Epidermal melanocyte (primary cell): Measurements from ENCODE around the gene TMEM217.

Experiments used
- DNase-seq: peaks from one replicate; pipeline ENCODE4 v3.0.0; 2011; ENCODE audit warnings: low spot score; ENCODE audit not compliant: insufficient read length

TMEM217 gene

GRCh38 chr6:37280162-37280887 is 22.4 kb upstream of the TMEM217 start:
- no peak for DNase-seq

DNA sequence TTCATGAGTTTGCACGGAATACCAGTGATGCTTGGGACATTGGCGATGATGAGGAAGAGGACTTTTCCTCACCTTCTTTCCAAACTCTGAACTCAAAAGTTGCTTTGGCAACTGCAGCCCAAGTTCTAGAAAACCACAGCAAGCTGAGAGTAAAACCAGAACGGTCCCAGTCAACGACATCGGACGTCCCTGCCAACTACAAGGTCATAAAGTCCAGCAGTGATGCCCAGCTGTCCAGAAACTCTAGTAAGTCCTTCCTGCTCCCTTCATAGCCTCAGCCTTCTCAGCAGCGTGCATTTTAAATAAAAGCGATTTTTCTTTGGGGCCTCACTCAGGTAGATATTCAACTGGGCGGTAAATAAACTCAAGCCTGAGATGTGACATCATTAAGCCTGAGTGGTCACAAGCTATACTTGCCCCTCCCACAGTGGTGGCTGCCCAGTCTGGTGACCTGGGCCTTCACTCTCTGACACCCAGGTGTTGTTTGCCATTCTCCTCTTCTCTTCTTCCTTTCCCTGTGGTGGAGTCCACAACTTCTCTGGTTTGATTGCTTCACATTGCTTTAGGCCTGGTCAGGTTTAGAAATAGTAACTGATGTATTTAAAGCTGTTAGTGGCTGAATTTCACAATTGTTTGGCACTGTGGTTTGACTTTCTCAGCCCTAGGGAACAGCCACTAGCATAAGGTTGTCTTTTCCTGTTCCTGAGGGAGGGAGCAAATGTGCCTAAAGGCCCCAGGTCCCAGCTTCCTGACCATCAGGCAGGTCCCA is 21.6 kb upstream of the TMEM217 start:
- no peak for DNase-seq

DNA sequence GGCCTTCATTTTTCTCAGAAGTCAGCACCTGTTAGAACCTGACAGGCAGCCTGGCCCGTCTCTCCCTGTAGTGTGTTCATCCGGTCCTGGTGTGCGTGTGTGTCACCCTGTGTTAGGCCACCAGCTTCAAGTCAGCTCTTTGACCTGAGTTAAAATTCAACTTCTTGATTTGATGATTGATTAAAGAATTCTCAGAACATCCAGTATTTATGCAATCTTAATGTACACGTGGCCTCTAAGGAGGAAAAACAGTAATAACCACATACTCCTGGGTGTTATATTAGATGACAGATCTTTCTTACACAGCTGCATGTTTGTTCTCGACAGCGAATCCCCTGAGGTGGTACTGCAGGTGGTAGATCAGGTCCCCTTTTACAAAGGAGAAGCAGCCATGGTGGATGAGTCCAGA is 19.1 kb upstream of the TMEM217 start:
- DNase-seq, result no peak

DNA sequence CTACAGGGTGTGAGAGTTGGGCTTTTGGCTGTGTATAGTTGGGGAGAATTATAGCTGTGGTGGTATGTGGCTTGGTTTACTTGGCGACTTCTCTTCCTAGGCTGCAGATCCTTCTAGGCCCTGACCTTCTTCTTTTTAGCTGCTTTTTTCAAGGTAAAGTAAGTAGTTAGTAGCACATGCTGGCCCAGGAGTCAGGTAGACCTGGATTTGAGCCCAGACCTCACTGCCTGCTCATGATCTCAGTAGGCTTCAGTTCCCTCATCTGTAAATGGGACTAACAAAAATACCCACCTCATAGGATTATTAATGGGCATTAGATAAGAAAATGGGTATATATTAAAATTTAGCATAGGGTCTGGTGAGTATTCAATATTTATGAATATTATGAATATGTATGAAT is 17.4 kb upstream of the TMEM217 start:
- no peak for DNase-seq

- DNase-seq, result no peak
Observed at GRCh38 chr6:37273690-37274089, 15.7 kb upstream of the TMEM217 start.

DNA sequence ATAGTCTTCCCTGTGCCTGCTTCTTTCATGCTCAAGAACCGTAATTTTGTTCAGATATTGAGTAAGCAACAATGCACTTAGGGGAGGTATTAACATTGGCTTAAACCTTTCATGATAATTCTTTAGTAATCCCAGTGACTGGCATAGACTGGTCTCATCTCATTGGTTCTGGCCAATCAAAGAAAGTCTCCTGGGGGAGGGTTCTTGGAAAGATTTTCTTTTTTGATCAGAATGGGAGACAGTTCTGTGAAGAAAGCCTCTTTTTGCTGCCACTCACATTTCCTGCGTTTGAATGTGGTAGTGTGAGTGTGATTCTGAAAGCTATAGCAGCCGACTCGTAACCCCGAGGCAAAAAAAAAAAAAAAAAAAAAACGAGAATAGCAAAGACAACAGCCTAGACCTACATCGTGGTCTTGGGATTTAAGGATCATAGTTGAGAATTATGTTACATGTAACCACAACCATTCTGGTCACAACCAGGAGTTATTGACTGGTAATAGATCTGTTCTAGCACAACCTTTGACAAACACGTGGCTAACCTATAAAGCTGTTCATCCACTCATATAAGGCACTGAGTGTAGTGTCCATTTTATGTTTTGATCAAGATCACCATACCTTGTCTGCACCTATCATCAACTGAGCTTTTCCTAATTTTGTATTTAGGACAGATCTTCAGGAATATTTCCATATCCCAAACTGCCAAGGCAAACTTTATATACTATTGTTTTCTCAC is 15.1 kb upstream of the TMEM217 start:
- DNase-seq, result no peak

- no peak for DNase-seq
Observed at GRCh38 chr6:37269105-37269504, 11.2 kb upstream of the TMEM217 start.

GRCh38 chr6:37265860-37266259 is 7.9 kb upstream of the TMEM217 start:
- DNase-seq, result no peak

DNA sequence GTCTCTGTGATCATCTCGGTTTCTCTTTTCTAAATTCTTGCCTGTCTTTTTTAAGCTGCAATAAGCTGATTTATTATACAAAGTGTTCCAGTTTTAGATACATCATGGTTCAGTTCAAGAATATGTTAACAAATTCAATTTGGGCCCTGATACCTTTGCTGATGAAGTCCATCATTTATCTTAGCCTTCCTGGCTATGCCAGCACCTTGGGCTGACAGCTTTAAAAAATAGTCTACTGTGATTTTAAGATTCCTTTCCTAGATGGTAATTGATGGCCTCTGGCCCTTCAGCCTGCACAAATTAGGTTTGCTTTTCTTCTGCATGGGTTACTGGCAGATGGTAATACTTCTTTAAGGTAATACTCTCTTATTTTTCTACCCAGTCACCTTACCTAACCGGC is 7.1 kb upstream of the TMEM217 start:
- DNase-seq, result no peak

DNA sequence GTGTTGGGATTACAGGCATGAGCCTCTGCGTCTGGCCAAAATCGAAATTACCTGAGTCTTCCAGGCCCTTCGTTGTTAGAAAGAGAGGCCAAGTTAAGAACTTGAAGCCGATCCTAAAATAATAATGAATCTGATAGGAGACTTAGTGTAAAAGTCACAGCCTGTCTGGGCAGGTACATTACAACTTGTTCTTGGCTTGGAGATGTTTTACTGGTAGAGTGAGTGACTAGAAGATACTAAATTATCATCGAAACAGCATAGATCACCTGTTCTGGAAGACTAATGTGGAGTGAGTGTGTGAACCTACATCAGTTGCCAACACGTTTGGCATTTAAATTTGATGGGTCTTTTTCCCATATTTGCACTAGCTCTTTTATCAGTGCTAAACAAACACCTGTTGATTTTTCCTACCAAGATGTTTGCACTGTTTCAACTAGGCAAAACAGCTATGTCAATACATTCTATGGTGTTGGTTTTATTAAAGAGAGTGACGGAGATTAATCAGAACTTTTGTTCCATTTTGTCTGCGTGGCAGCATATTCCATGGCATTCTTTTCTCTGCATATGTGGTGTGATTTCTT is 4.6 kb upstream of the TMEM217 start:
- no peak for DNase-seq

DNA sequence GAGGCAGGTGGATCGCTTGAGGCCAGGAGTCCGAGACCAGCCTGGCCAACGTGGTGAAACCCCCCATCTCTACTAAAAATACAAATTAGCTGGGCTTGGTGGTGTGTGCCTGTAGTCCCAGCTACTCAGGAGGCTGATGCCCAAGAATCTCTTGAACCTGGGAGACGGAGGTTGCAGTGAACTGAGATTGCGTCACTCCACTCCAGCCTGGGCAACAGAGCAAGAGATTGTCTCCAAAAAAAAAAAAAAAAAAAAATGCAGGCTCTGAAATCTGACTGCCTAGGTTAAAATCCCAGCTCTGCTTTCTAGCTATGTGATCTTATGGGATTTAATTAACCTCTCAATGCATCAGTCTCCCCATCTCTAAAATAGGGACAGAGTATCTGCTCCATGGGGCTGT is 3.3 kb upstream of the TMEM217 start:
- DNase-seq, result no peak

DNA sequence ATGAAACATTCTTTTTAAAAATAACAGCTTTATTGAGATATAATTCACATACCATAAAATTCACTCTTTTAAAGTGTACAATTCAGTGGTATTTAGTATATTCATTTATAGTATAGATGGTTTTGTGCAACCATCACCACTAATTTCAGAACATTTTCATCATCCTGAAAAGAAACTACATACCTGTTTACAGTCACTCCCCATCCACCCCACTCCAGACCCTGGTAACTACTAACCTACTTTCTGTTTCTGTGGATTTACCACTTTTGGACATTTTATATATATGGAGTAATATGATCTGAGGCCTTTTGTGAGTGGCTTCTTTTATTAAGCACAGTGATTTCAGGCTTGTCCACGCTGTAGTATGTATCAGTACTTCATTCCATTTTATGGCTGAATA is 2.5 kb upstream of the TMEM217 start:
- no peak for DNase-seq

- DNase-seq, result no peak
Observed at GRCh38 chr6:37260040-37260439, 2.1 kb upstream of the TMEM217 start.

DNA sequence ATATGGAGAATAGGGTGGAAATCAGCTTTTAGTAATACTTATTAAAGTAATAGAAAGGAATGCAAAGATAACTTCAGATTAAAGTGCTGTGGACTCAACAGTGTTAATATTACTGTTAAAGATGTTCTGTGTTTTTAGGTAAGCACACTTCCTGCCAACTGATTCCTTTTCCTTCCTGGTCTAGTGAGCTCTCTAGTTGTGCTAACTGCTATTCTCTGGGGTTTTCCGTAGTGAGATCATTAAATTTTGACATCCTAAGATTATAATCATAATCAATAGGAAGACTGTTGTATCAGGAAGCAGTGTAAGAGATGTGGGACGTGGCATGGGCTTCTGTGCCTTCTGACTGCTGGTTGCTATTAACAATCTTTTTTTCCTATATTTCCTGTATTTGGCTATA is 1.2 kb upstream of the TMEM217 start:
- no peak for DNase-seq

- DNase-seq, result no peak
Observed at GRCh38 chr6:37258405-37259105, 611 bp upstream of the TMEM217 start.

DNA sequence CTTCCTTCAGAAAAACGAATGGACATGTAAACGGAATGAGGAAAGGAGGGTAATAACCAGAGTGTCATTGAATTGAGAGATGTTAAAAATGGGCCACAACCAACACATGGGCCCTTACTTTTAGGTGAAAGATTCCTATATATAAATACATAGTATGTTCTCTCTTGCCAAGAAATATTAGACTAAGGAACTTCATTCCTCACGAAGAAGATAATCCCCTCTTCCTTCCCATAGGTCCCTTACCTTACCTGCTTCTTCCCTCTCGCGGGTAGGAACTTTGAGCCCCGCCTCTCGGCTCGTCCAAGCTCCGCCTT is 667 bp downstream of the TMEM217 start:
- DNase-seq, result no peak

DNA sequence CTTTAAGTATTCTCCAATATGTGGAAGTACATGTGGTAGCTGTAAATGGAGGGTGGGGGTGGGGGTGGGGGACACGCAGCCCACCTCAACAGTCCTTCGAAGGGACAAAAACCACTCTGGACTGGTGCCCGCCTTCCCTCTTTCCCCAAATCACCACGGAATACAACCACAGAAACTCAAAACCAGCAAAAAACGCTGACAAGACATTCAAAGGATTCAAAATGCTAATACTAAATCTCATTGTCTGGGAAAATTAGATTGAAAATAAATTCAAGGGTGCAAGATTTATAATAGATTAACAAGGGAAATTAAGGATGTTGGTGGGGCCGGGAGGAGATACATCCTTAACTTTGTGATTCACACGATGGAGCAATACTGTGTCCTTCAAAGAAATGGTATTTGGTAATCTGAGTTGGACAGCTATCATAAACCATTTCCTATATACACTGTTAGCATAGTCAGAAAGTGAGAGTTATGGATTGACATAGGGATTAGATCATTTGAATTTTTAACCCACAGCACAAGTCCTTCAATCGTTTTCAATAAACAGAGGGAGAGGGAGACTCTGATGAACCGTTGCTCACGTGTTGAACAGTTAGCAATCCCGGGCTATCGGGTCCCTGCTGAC is 1.1 kb downstream of the TMEM217 start:
- DNase-seq, result no peak

DNA sequence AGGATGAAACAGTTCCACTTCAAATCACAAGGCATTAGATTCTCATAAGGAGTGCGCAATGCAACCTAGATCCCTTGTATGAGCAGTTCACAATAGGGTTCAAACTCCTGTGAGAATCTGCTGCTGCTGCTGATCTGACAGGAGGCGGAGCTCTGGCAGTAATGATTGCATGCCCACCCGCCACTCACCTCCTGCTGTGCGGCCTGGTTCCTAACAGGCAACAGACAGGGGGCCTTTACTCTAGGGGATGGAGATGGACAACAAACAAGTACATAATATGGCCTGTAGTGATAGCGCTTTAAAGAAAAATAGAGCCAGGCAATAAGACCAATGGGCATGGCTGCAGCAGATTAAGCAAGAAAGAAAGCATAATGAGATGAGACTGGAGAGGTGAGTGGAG is 3.1 kb downstream of the TMEM217 start:
- no peak for DNase-seq

GRCh38 chr6:37253486-37254007 is 4.4 kb downstream of the TMEM217 start:
- DNase-seq, result no peak

DNA sequence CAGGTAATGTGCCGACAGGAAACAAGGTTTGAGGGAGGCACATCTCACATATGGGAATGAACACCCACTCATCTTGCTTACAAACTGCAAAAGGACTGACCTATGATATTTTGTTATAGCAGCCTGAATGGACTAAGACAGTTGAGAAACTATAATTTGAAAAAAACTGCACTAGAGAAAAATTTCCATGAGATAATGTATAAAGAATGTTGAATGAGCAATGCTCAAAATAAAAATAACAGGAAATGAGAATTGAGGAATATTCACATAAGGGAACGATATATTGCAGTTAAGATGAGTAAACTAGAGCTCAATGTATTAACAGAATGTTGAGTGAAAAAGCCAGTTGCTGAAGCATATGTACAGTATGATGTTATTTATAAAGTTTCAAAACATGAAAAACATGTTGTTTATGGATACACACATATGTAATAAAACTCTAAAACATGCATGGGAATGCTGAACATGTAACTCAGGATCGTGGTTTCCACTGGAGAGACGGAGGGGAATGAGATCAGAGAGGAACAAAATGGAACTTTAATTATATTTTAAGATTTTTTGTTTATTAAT is 6.6 kb downstream of the TMEM217 start:
- no peak for DNase-seq
